Muscle layer of duodenum (tissue), 2 donors: ENCODE measurements around the gene MYADM.
A peak's percentile ranks its signal among the peaks of the same experiment; 100 is the strongest.
"Not testable (repeated sequence)": the region's sequence is repeated elsewhere in the genome, so short reads cannot be mapped to it uniquely, and the experiment has no call there.

ENCODE experiments used
- H3K27ac ChIP-seq: one replicate; pipeline ENCODE4 v1.7.0; 2013; ENCODE audit warnings: mild to moderate bottlenecking, low read length
- H3K27me3 ChIP-seq: one replicate; pipeline ENCODE4 v1.7.0; 2013; ENCODE audit warnings: low read depth, mild to moderate bottlenecking, control low read depth, low read length
- H3K36me3 ChIP-seq, 2 donors: one replicate each; pipeline ENCODE4 v1.7.0; 2013; ENCODE audit warnings: low read length in 2 of 2, control low read depth in 1 of 2, mild to moderate bottlenecking in 1 of 2; ENCODE audit not compliant: insufficient read depth in 2 of 2, control insufficient read depth in 1 of 2
- H3K4me1 ChIP-seq, 2 donors: one replicate each; pipeline ENCODE4 v1.7.0; 2013; ENCODE audit warnings: low read length in 2 of 2, mild to moderate bottlenecking in 2 of 2, control low read depth in 1 of 2, moderate library complexity in 1 of 2; ENCODE audit not compliant: insufficient read depth in 2 of 2, control insufficient read depth in 1 of 2
- H3K4me3 ChIP-seq, 2 donors: one replicate each; pipeline ENCODE4 v1.7.0; 2013; ENCODE audit warnings: low read length in 2 of 2, low read depth in 1 of 2, mild to moderate bottlenecking in 1 of 2
- H3K9me3 ChIP-seq, 2 donors: one replicate each; pipeline ENCODE4 v1.7.0; 2013; ENCODE audit warnings: low read length in 2 of 2, control low read depth in 1 of 2, mild to moderate bottlenecking in 1 of 2; ENCODE audit not compliant: control insufficient read depth in 1 of 2
- donor health status: healthy.

The MYADM gene, protein sequence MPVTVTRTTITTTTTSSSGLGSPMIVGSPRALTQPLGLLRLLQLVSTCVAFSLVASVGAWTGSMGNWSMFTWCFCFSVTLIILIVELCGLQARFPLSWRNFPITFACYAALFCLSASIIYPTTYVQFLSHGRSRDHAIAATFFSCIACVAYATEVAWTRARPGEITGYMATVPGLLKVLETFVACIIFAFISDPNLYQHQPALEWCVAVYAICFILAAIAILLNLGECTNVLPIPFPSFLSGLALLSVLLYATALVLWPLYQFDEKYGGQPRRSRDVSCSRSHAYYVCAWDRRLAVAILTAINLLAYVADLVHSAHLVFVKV

GRCh38 chr19:53867225-53868090 lies at the start of gene MYADM:
Gene MYADM (plus strand): TSS chr19:53867883. CDS start chr19:53873530, 5,647 bp downstream.
- peak within 1 kb of the TSS; percentile 97 for H3K27ac ChIP-seq

DNA sequence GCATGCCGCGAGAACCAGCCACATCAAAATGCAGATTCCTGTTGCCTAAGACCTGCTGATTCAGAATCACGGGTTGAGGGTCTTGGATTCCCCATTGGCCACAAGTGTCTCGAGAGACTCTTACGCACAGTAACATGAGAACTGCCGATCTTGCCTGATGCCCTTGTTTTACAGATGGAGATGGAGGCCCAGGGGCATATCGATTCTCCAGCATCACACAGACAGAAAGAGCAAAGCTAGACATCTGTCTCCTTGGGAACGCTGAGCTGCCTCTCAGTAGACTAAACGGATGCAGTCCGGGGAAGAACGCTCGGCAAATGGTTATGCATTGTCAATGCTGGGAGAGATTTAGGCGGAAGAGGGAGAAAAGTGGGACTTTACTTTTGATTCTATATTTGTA lies 48.9 kb upstream of the MYADM start:
- no peak overlapping the region for H3K27ac ChIP-seq
- H3K4me1 ChIP-seq: no peaks in the 10 kb centered on the region

More at GRCh38 chr19:53867225-53868090, at the start of gene MYADM:
- Histone ChIP-seq H3K27me3 (no peaks in the 10 kb centered on the region), H3K4me3 (peak within 1 kb of the TSS; percentile 96 to 97), H3K4me1 (peaks cover 6 to 40% of the 10 kb centered on the region in 2 donors), H3K9me3 (no peaks in the 10 kb centered on the region), H3K36me3 (peaks cover 0 to 21% of the 10 kb centered on the region in 2 donors)

GRCh38 chr19:53819861-53820260 lies 47.8 kb upstream of the MYADM start:
- H3K27me3 ChIP-seq: no peaks in the 10 kb centered on the region

More for the DNA sequence above, 48.9 kb upstream of the MYADM start:
- H3K36me3 ChIP-seq: no peaks in the 10 kb centered on the region
- no peak overlapping the region for H3K4me3 ChIP-seq
- H3K27me3 ChIP-seq: no peaks in the 10 kb centered on the region
- H3K9me3 ChIP-seq: no peaks in the 10 kb centered on the region

DNA sequence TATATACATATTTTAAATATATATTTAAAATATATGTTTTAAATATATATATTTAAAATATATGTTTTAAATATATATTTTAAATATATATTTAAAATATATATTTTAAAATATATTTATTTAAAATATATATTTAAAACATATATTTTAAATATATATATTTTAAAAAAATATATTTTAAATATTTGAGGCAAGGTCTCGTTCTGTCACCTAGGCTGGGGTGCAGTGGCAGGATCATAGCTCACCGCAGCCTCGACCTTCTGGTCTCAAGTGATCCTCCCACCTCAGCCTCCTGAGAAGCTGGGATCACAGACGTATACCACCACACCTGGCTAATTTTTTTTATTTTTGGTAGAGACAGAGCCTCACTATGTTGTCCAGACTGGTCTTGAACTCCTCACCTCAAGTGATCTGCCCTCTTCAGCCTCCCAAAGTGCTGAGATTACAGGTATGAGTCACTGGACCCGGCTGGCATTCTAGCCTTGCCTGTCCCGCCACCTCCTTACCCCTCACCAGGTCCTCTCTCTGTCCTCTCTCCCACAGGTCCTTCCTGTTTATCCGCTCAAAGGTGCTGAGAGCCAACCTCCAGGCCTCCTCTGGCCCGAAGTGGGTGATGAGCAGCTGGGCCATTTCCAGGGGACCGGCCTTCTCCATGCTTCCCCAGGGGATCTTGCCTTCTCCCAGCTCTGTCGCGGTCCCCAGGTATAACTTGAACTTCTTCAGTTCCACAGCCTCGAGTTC lies 44.1 kb upstream of the MYADM start:
- H3K36me3 ChIP-seq: no peaks in the 10 kb centered on the region
- no peaks in the 10 kb centered on the region for H3K9me3 ChIP-seq
- H3K4me1 ChIP-seq: no peaks in the 10 kb centered on the region
- peak overlapping the region in 1 of 2 donors; percentile 38 for H3K4me3 ChIP-seq
- no peak overlapping the region for H3K27ac ChIP-seq
- no peaks in the 10 kb centered on the region for H3K27me3 ChIP-seq

More at GRCh38 chr19:53819861-53820260, 47.8 kb upstream of the MYADM start:
- no peaks in the 10 kb centered on the region for H3K36me3 ChIP-seq
- no peaks in the 10 kb centered on the region for H3K9me3 ChIP-seq
- no peaks in the 10 kb centered on the region for H3K4me1 ChIP-seq
- no peak overlapping the region for H3K27ac ChIP-seq
- no peak overlapping the region for H3K4me3 ChIP-seq

DNA sequence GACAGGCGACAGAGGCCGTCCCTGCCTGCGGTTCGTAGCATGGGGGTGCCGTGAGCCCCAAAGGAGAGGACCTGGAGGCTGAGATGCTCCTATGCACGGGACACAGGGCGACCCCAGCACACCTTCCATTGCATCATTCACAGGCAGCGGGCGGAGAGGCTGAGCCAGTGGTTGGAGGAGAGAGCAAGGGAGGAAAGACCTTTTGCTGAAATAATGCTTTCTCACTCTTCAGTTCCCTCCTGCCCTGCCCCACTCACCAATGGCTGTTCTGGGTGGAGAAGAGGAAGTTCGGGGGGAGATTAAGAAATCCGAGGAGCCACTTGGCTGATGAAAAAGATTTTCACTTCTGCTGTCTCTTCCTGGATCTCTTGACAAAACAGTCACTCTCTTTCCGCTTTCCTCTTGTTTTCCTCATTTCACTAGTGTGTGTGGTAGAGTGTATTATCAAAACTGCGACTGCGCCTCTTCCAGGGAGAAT lies 43.5 kb upstream of the MYADM start, which contains the start of gene NLRP12:
NLRP12 (minus strand) TSS at position 181 of the 478 bp plus-strand sequence; CDS start at position 41, 140 bp downstream.
- peak within 1 kb of the TSS in 1 of 2 donors; percentile 38 for H3K4me3 ChIP-seq
- no peak within 1 kb of the TSS for H3K27ac ChIP-seq
- H3K27me3 ChIP-seq: no peaks in the 10 kb centered on the region
- H3K9me3 ChIP-seq: no peaks in the 10 kb centered on the region
- H3K36me3 ChIP-seq: no peaks in the 10 kb centered on the region
- H3K4me1 ChIP-seq: no peaks in the 10 kb centered on the region

- H3K27ac ChIP-seq: no peak overlapping the region
- no peak overlapping the region for H3K4me3 ChIP-seq
- no peaks in the 10 kb centered on the region for H3K27me3 ChIP-seq
- H3K4me1 ChIP-seq: no peaks in the 10 kb centered on the region
- no peaks in the 10 kb centered on the region for H3K36me3 ChIP-seq
- no peaks in the 10 kb centered on the region for H3K9me3 ChIP-seq
Measured at GRCh38 chr19:53826876-53827275, 40.8 kb upstream of the MYADM start.

- no peak overlapping the region for H3K4me3 ChIP-seq
- H3K36me3 ChIP-seq: no peaks in the 10 kb centered on the region
- H3K27me3 ChIP-seq: no peaks in the 10 kb centered on the region
- no peaks in the 10 kb centered on the region for H3K4me1 ChIP-seq
- no peaks in the 10 kb centered on the region for H3K9me3 ChIP-seq
- H3K27ac ChIP-seq: no peak overlapping the region
Measured at GRCh38 chr19:53828531-53828930, 39.2 kb upstream of the MYADM start.

DNA sequence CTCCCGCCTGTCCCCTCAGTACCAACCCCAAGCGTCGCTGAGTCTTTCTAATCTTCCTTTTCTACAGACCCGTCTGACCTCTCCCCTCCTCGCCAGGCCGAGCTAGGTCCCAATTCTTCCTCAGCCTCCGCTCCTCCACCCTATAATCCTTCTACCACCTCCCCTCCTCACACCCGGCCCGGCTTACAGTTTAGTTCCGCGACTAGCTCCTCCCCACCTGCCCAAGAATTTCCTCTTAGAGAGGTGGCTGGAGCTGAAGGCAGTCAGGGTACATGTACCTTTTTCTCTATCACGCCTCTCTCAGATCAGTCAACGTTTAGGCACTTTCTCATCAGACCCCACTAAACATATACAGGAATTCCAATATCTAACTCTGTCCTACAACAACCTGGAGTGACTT lies 34.8 kb upstream of the MYADM start:
- H3K27me3 ChIP-seq, H3K27ac ChIP-seq, H3K4me1 ChIP-seq, H3K4me3 ChIP-seq, H3K36me3 ChIP-seq, H3K9me3 ChIP-seq: not testable (repeated sequence)

DNA sequence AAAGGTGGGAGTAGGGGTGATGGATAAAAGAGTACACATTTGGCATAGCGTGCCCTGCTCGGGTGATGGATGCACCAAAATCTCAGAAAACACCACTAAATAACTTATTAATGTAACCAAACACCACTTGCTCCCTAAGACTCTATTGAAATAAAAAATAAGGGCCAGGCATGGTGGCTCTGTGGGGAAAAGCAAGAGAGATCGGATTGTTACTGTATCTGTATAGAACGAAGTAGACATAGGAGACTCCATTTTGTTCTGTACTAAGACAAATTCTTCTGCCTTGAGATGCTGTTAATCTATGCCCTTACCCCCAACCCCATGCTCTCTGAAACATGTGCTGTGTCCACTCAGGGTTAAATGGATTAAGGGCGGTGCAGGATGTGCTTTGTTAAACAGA lies 29.2 kb upstream of the MYADM start:
- H3K36me3 ChIP-seq, H3K9me3 ChIP-seq, H3K4me1 ChIP-seq, H3K27me3 ChIP-seq, H3K4me3 ChIP-seq, H3K27ac ChIP-seq: not testable (repeated sequence)

GRCh38 chr19:53840241-53840640 lies 27.4 kb upstream of the MYADM start:
- H3K9me3 ChIP-seq, H3K27me3 ChIP-seq, H3K36me3 ChIP-seq, H3K4me1 ChIP-seq, H3K27ac ChIP-seq, H3K4me3 ChIP-seq: not testable (repeated sequence)

GRCh38 chr19:53840914-53841313 lies 26.8 kb upstream of the MYADM start:
- H3K9me3 ChIP-seq, H3K4me1 ChIP-seq, H3K4me3 ChIP-seq, H3K36me3 ChIP-seq, H3K27me3 ChIP-seq, H3K27ac ChIP-seq: not testable (repeated sequence)
